ENCODE results near the gene CCR5AS.
A peak's percentile ranks its signal among the peaks of the same experiment; 100 is the strongest.

The CCR5AS gene

DNA sequence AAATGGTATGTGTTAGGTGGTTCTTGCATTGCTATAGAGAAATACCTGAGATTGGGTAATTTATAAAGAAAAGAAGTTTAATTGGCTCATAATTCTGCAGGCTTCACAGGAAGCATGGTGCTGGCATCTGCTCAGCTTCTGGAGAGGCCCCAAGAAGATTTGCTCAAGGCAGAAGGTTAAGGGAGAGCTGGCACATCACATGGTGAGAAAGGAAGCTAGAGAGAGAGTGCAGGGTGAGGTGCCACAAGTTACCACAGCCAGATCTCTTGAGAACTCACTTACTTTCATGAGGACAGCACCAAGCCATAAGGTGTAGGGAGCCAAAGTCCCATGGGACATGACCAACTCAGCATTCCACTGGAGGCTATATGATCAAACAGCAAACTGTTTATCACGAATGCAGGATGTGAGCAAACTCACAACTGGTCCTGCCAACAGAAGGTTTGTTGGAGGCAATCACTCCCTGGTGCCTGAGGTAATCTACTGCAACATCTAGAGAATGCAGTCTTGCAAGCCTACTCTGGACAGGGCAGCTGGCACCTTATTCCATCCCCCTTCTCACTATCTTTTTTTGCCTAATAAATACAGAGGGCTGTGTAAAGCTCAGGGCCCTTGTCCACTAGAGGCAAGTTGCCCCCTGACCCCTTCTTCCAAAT, 81.1 kb downstream of the CCR5AS start:
- TF ChIP-seq POLR2A (IDR thresholded peaks at IDR 0.05) = no peak
- TF ChIP-seq, protein P1, sequence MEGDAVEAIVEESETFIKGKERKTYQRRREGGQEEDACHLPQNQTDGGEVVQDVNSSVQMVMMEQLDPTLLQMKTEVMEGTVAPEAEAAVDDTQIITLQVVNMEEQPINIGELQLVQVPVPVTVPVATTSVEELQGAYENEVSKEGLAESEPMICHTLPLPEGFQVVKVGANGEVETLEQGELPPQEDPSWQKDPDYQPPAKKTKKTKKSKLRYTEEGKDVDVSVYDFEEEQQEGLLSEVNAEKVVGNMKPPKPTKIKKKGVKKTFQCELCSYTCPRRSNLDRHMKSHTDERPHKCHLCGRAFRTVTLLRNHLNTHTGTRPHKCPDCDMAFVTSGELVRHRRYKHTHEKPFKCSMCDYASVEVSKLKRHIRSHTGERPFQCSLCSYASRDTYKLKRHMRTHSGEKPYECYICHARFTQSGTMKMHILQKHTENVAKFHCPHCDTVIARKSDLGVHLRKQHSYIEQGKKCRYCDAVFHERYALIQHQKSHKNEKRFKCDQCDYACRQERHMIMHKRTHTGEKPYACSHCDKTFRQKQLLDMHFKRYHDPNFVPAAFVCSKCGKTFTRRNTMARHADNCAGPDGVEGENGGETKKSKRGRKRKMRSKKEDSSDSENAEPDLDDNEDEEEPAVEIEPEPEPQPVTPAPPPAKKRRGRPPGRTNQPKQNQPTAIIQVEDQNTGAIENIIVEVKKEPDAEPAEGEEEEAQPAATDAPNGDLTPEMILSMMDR (IDR thresholded peaks at IDR 0.05) = no peak
- Histone ChIP-seq H3K4me3 (no peak overlapping the region), H3K27me3 (peaks cover 0 to 4% (median 0%) of the 10 kb centered on the region in 9 donors), H3K9me3 (peaks cover 0 to 6% (median 0%) of the 10 kb centered on the region in 12 donors), H3K4me1 (peaks cover 0 to 32% (median 0%) of the 10 kb centered on the region in 12 donors), H3K36me3 (no peaks in the 10 kb centered on the region), H3K27ac (no peak overlapping the region)
- WGBS, 4 donors = 57 to 73% (median 68%) methylated on average over 1 of the region's 1 CpG
- intact Hi-C loops (cut with DNase I) = no loop called here
- DNase-seq = no peak
- no peak for ATAC-seq

DNA sequence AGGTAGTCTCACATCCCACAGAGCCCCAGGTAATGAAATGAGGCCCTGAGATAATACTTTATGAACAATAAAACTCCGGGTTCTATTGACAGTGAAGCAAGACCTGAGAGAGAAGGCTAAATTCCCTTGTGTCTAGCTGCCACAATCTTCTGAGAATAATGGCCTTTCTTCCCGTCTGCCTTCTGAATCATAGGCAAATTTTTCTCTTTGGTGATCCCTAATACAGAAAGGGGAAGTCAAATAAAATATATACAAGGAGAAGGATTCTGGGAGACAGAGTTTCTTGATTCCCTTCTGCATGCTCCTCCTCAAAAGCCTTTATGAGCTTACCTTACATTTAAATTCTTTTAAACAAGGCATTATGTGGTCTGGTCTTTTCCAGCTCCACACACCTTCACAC, 82.8 kb downstream of the CCR5AS start:
- ATAC-seq (no peak), DNase-seq (no peak)
- peaks cover 0 to 32% (median 0%) of the 10 kb centered on the region in 12 donors for H3K4me1 ChIP-seq
- no peaks in the 10 kb centered on the region for H3K36me3 ChIP-seq
- intact Hi-C loops (cut with DNase I) = no loop called here
- H3K9me3 ChIP-seq = peaks cover 0 to 6% (median 0%) of the 10 kb centered on the region in 12 donors
- TF ChIP-seq POLR2A (IDR thresholded peaks at IDR 0.05) = no peak
- TF ChIP-seq, protein P1 (IDR thresholded peaks at IDR 0.05) = no peak
- no peak overlapping the region for H3K4me3 ChIP-seq
- H3K27me3 ChIP-seq = peaks cover 0 to 4% (median 0%) of the 10 kb centered on the region in 9 donors
- 67 to 78% (median 71%) methylated on average over 2 of the region's 2 CpGs for WGBS, 4 donors
- peak overlapping the region in 1 of 12 donors; percentile 64 for H3K27ac ChIP-seq

GRCh38 chr3:46321461-46322104, 85.3 kb downstream of the CCR5AS start:
- no peak for TF ChIP-seq POLR2A (IDR thresholded peaks at IDR 0.05)
- TF ChIP-seq, protein P1 (IDR thresholded peaks at IDR 0.05) = no peak
- DNase-seq (no peak), ATAC-seq (no peak)
- H3K27me3 ChIP-seq = peaks cover 0 to 4% (median 0%) of the 10 kb centered on the region in 9 donors
- intact Hi-C loops (cut with DNase I) = no loop called here
- peak overlapping the region in 1 of 12 donors; percentile 76 for H3K27ac ChIP-seq
- H3K4me1 ChIP-seq = peaks cover 0 to 44% (median 0%) of the 10 kb centered on the region in 12 donors
- no peaks in the 10 kb centered on the region for H3K36me3 ChIP-seq
- H3K9me3 ChIP-seq = no peaks in the 10 kb centered on the region
- 67 to 82% (median 70%) methylated on average over 1 of the region's 1 CpG for WGBS, 4 donors
- H3K4me3 ChIP-seq = no peak overlapping the region

DNA sequence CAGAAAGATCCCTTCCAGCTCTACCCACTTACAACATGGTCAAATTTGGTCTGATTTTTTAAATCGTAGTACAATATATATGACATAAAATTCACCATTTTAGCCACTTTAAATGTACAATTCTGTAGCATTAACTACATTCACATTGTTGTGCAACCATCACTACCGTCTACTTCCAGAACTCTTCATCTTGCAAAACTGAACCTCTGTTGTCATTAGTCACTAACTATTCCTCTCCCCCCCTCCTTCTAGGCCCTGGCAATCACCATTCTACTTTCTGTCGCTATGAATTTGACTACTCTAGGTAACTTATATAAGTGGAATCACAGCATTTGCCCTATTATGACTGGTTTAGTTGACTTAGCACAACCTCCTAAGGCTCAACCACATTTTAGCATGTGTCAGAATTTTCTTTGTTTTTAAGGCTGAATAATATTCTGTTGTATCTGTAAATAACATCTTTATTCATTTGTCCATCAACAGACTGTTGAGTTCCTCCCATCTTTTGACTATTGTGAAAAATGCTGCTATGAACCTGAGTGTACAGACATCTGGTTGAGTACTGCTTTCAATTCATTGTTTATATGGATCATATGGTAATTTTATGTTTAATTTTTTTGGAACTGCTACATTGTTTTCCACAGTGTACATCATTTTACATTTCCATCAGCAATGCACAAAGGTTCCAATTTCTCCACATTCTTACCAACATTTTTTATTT, 88.5 kb downstream of the CCR5AS start:
- no peak for ATAC-seq
- H3K27me3 ChIP-seq = peaks cover 0 to 4% (median 0%) of the 10 kb centered on the region in 9 donors
- DNase-seq = no peak
- WGBS, 4 donors = 78 to 86% (median 83%) methylated on average over 3 of the region's 3 CpGs
- H3K36me3 ChIP-seq = no peaks in the 10 kb centered on the region
- H3K4me1 ChIP-seq = peaks cover 0 to 56% (median 0%) of the 10 kb centered on the region in 12 donors
- TF ChIP-seq, protein P1 (IDR thresholded peaks at IDR 0.05) = no peak
- no peak for TF ChIP-seq POLR2A (IDR thresholded peaks at IDR 0.05)
- no peaks in the 10 kb centered on the region for H3K9me3 ChIP-seq
- H3K27ac ChIP-seq = peak overlapping the region in 1 of 12 donors; percentile 48
- intact Hi-C loops (cut with DNase I) = no loop called here
- H3K4me3 ChIP-seq = no peak overlapping the region
